IMR-90 (cell line): ENCODE results near the gene ODAM. TPM values are rescaled to one million over a fixed set of nuclear protein-coding genes. Genes with fewer than 3 reads are reported as not detected.

Experiments used
- ATAC-seq: fragments of 200-7000 bp; cut with Tn5 transposase; 2 replicates; pipeline ENCODE4 v1.9.1; 2020; ENCODE audit warnings: low read depth, mild to moderate bottlenecking, moderate library complexity
- BruUV-seq: library from RNA; stranded (reverse); fragments of 400-500 nt; replicated peaks from 2 replicates; lab custom pipeline; 2021; lab: Mats Ljungman, UMichigan
- CTCF ChIA-PET: fragments of 300-600 bp; formaldehyde crosslinking; extraction: SDS; loops from one replicate; lab custom pipeline; 2021; ENCODE audit warnings: antibody characterized with exemption; lab: Yijun Ruan, JAX
- POLR2A ChIA-PET: fragments of 300-600 bp; sonication (Branson Sonifier 250); formaldehyde crosslinking; loops from one replicate; lab custom pipeline; 2022; ENCODE audit warnings: antibody characterized with exemption; ENCODE audit not compliant: unreplicated experiment; lab: Charles Lee
- DNase-seq: peaks from one replicate; pipeline ENCODE4 v3.0.0; 2013
- H2AFZ ChIP-seq: replicated peaks from 2 replicates; pipeline ENCODE3; 2013; ENCODE audit warnings: low read length, mild to moderate bottlenecking; ENCODE audit not compliant: poor library complexity
- H2AK5ac ChIP-seq: 2 replicates; pipeline ENCODE4 v1.6.1; 2013; ENCODE audit warnings: low read depth, low read length, inconsistent platforms
- H2AK9ac ChIP-seq: replicated peaks from 2 replicates; pipeline ENCODE3; 2013; ENCODE audit warnings: mild to moderate bottlenecking, low read depth, low read length, moderate library complexity; ENCODE audit not compliant: poor library complexity
- H2BK120ac ChIP-seq: 2 replicates; pipeline ENCODE4 v1.6.1; 2013; ENCODE audit warnings: low read depth, low read length, inconsistent platforms
- H2BK15ac ChIP-seq: 3 replicates; pipeline ENCODE4 v1.6.1; 2013; ENCODE audit warnings: low read depth, low read length, inconsistent platforms
- H2BK20ac ChIP-seq: 2 replicates; pipeline ENCODE4 v1.6.1; 2013; ENCODE audit warnings: low read depth, mild to moderate bottlenecking, inconsistent platforms, low read length, moderate library complexity
- H2BK5ac ChIP-seq: 2 replicates; pipeline ENCODE4 v1.6.1; 2013; ENCODE audit warnings: mild to moderate bottlenecking, low read depth, low read length, inconsistent platforms; ENCODE audit not compliant: poor library complexity, severe bottlenecking
- H3K14ac ChIP-seq: replicated peaks from 2 replicates; pipeline ENCODE4 v1.6.1; 2013; ENCODE audit warnings: low read depth, low read length, inconsistent platforms
- H3K18ac ChIP-seq: 2 replicates; pipeline ENCODE4 v1.6.1; 2013; ENCODE audit warnings: low read depth, low read length, control low read depth
- H3K23ac ChIP-seq: 2 replicates; pipeline ENCODE4 v1.6.1; 2013; ENCODE audit warnings: low read depth, low read length, inconsistent platforms
- H3K27ac ChIP-seq: 2 replicates; pipeline ENCODE4 v1.5.1; 2013; ENCODE audit warnings: mild to moderate bottlenecking, control low read depth, low read length; ENCODE audit not compliant: insufficient read depth
- H3K27me3 ChIP-seq: 2 replicates; pipeline ENCODE4 v1.6.1; 2013; ENCODE audit warnings: low read length; ENCODE audit not compliant: control insufficient read depth, insufficient read depth
- H3K36me3 ChIP-seq: 2 replicates; pipeline ENCODE4 v1.6.1; 2013; ENCODE audit warnings: low read length, mixed read lengths; ENCODE audit not compliant: control insufficient read depth, insufficient read depth
- H3K4ac ChIP-seq: 2 replicates; pipeline ENCODE4 v1.6.1; 2013; ENCODE audit warnings: low read depth, low read length, inconsistent platforms
- H3K4me1 ChIP-seq: 2 replicates; pipeline ENCODE4 v1.6.1; 2013; ENCODE audit warnings: low read length, mixed read lengths; ENCODE audit not compliant: control insufficient read depth, insufficient read depth
- H3K4me2 ChIP-seq: 2 replicates; pipeline ENCODE4 v1.6.1; 2013; ENCODE audit warnings: low read depth, mild to moderate bottlenecking, control low read depth, low read length, moderate library complexity
- H3K4me3 ChIP-seq: 2 replicates; pipeline ENCODE4 v1.5.1; 2013; ENCODE audit warnings: low read depth, mild to moderate bottlenecking, control low read depth, low read length, moderate library complexity; ENCODE audit not compliant: insufficient read depth
- H3K56ac ChIP-seq: 2 replicates; pipeline ENCODE4 v1.6.1; 2013; ENCODE audit warnings: low read length, inconsistent platforms; ENCODE audit not compliant: insufficient read depth; ENCODE audit errors: extremely low read depth
- H3K79me1 ChIP-seq, 2 experiments: 2 replicates each; pipeline ENCODE4 v1.6.1; 2013; ENCODE audit warnings: low read length in 2 of 2, inconsistent platforms in 1 of 2, low read depth in 1 of 2
- H3K9ac ChIP-seq: 2 replicates; pipeline ENCODE4 v1.6.1; 2013; ENCODE audit warnings: low read depth, low read length, control low read depth
- H3K9me1 ChIP-seq: 2 replicates; pipeline ENCODE4 v1.6.1; 2013; ENCODE audit warnings: low read length, inconsistent platforms; ENCODE audit not compliant: insufficient read depth
- H3K9me3 ChIP-seq: 2 replicates; pipeline ENCODE4 v1.6.1; 2013; ENCODE audit warnings: low read length; ENCODE audit not compliant: control insufficient read depth, insufficient read depth
- H4K20me1 ChIP-seq: 2 replicates; pipeline ENCODE4 v1.6.1; 2013; ENCODE audit warnings: low read length, inconsistent platforms; ENCODE audit not compliant: insufficient read depth
- H4K5ac ChIP-seq: 2 replicates; pipeline ENCODE4 v1.6.1; 2013; ENCODE audit warnings: mild to moderate bottlenecking, low read depth, low read length, control low read depth
- H4K8ac ChIP-seq, 2 experiments: 2 replicates each; pipeline ENCODE4 v1.6.1; 2013; ENCODE audit warnings: low read depth in 2 of 2, low read length in 2 of 2, control low read depth in 1 of 2, inconsistent platforms in 1 of 2
- H4K91ac ChIP-seq: 2 replicates; pipeline ENCODE4 v1.6.1; 2013; ENCODE audit warnings: low read depth, low read length, inconsistent platforms; ENCODE audit not compliant: insufficient read depth
- BHLHE40 ChIP-seq: fragments of 150-350 bp; IDR thresholded peaks from 2 replicates; pipeline ENCODE4 v1.6.1; 2016; ENCODE audit warnings: mild to moderate bottlenecking, low read depth, low read length
- CEBPB ChIP-seq: IDR thresholded peaks from 2 replicates; pipeline ENCODE4 v1.6.1; 2012; ENCODE audit warnings: low read depth, low read length, improper control_type of control experiment
- CHD1 ChIP-seq: IDR thresholded peaks from 2 replicates; pipeline ENCODE4 v1.6.1; 2012; ENCODE audit warnings: low read depth, low read length, improper control_type of control experiment
- CTCF ChIP-seq: conservative IDR thresholded peaks from 2 replicates; pipeline ENCODE4 v1.5.1; 2012; ENCODE audit warnings: mild to moderate bottlenecking, low read depth, low read length, improper control_type of control experiment
- ELK1 ChIP-seq: fragments of 150-350 bp; IDR thresholded peaks from 2 replicates; pipeline ENCODE4 v1.6.1; 2016; ENCODE audit warnings: low read depth, mild to moderate bottlenecking, low read length, moderate library complexity, borderline replicate concordance
- FOS ChIP-seq: fragments of 150-350 bp; IDR thresholded peaks from 2 replicates; pipeline ENCODE4 v1.6.1; 2016; ENCODE audit warnings: low read depth, low read length
- MAFK ChIP-seq: IDR thresholded peaks from 2 replicates; pipeline ENCODE4 v1.6.1; 2012; ENCODE audit warnings: low read depth, low read length, improper control_type of control experiment
- MAZ ChIP-seq: IDR thresholded peaks from 2 replicates; pipeline ENCODE4 v1.6.1; 2012; ENCODE audit warnings: low read depth, mild to moderate bottlenecking, low read length, improper control_type of control experiment, moderate library complexity, borderline replicate concordance
- MXI1 ChIP-seq: IDR thresholded peaks from 2 replicates; pipeline ENCODE4 v1.6.1; 2012; ENCODE audit warnings: low read depth, mild to moderate bottlenecking, low read length, moderate library complexity, borderline replicate concordance
- NFE2L2 ChIP-seq: fragments of 150-350 bp; IDR thresholded peaks from 2 replicates; pipeline ENCODE4 v1.6.1; 2016; ENCODE audit warnings: low read depth, mild to moderate bottlenecking, low read length
- POLR2A ChIP-seq: IDR thresholded peaks from 2 replicates; pipeline ENCODE4 v1.6.1; 2012; ENCODE audit warnings: mild to moderate bottlenecking, low read depth, low read length
- RAD21 ChIP-seq: IDR thresholded peaks from 2 replicates; pipeline ENCODE4 v1.6.1; 2012; ENCODE audit warnings: low read length, improper control_type of control experiment
- RCOR1 ChIP-seq: IDR thresholded peaks from 2 replicates; pipeline ENCODE4 v1.6.1; 2012; ENCODE audit warnings: mild to moderate bottlenecking, low read length, improper control_type of control experiment; ENCODE audit not compliant: insufficient replicate concordance
- RFX5 ChIP-seq: IDR thresholded peaks from 2 replicates; pipeline ENCODE4 v1.8.0; 2012; ENCODE audit warnings: low read depth, mild to moderate bottlenecking, low read length, moderate library complexity
- SMC3 ChIP-seq: fragments of 150-350 bp; IDR thresholded peaks from 2 replicates; pipeline ENCODE4 v1.6.1; 2016; ENCODE audit warnings: low read depth, mild to moderate bottlenecking, antibody characterized with exemption, low read length, moderate library complexity
- WGBS, 2 experiments: methylation state at CpG; one replicate each; pipeline versions ENCODE4 v1.1.5 to v1.1.7; 2013; ENCODE audit warnings: missing lambda C conversion rate in 2 of 2; ENCODE audit not compliant: insufficient read length in 1 of 2; ENCODE audit errors: extremely low coverage in 2 of 2; 5-methylcytosine and 5-hydroxymethylcytosine counted together
- dilution Hi-C: fragments of 300-500 bp; cut with HindIII; formaldehyde crosslinking; loops from one replicate; pipeline ENCODE4 v1.14.3; 2018; ENCODE audit warnings: low sequenced_read_pairs; ENCODE audit not compliant: unreplicated experiment
- in situ Hi-C: fragments of 300-500 bp; cut with MboI; formaldehyde crosslinking; loops from 3 replicates; pipeline ENCODE4 v1.14.3; 2019; ENCODE audit warnings: low sequenced_read_pairs, inconsistent platforms, mixed read lengths
- intact Hi-C: fragments of 100-400 bp; cut with micrococcal nuclease; formaldehyde crosslinking; loops from 2 replicates; pipeline ENCODE4 v1.10.0; 2022
- polyA plus RNA-seq, 3 experiments: library from polyadenylated mRNA; depleted of rRNA; stranded (reverse); fragments of >200 nt; gene quantifications; 2 replicates each; pipeline ENCODE4 v1.2.3, GENCODE V29; 2012; ENCODE audit warnings: low replicate concordance in 1 of 3
- total RNA-seq: library from RNA; depleted of rRNA; stranded (reverse); fragments of >200 nt; gene quantifications from 2 replicates; pipeline ENCODE4 v1.2.3, GENCODE V29; 2012
- TF ChIP-seq, protein P1 (sequence below): fragments of 150-350 bp; IDR thresholded peaks from 2 replicates; pipeline ENCODE4 v1.6.1; 2017; ENCODE audit warnings: mild to moderate bottlenecking, antibody characterized with exemption, low read length, low read depth

The ODAM gene
- total and polyA plus RNA-seq, 2 of the 4 experiments (the other 2 are of a cell fraction), result not detected

GRCh38 chr4:70177090-70177489 is 18.4 kb upstream of the ODAM start:
- 75% methylated on average over 3 of the region's 5 CpGs; no CpG with 5 or more reads in 1 of the 2 experiments for WGBS, 2 experiments
- Histone ChIP-seq H2AK9ac (no peak overlapping the region), H3K9ac (no peak overlapping the region), H3K9me3 (no peaks in the 10 kb centered on the region), H3K27ac (no peak overlapping the region), H3K36me3 (no peaks in the 10 kb centered on the region), H2BK120ac (no peak overlapping the region), H3K23ac (no peak overlapping the region), H3K4me3 (no peak overlapping the region), H3K14ac (no peak overlapping the region), H2BK15ac (no peak overlapping the region), H2BK20ac (no peak overlapping the region), H3K18ac (no peak overlapping the region), H4K8ac (no peak overlapping the region), H2AK5ac (no peak overlapping the region), H4K91ac (no peak overlapping the region), H4K5ac (no peak overlapping the region), H2BK5ac (no peak overlapping the region), H4K20me1 (no peaks in the 10 kb centered on the region), H3K4me1 (no peaks in the 10 kb centered on the region), H3K27me3 (no peaks in the 10 kb centered on the region), H3K56ac (no peak overlapping the region), H3K79me1 (no peaks in the 10 kb centered on the region), H3K4me2 (no peak overlapping the region), H3K9me1 (no peaks in the 10 kb centered on the region), H3K4ac (no peak overlapping the region), H2AFZ (no peak overlapping the region)
- no peak for ATAC-seq
- dilution Hi-C loops (no loop called here), in situ Hi-C loops (no loop called here), intact Hi-C loops (no loop called here)
- ChIA-PET CTCF (no interaction called here), POLR2A (no interaction called here)
- DNase-seq, result no peak
- BruUV-seq, result no TSS peak
- TF ChIP-seq SMC3 (no peak), FOS (no peak), RAD21 (no peak), MXI1 (no peak), NFE2L2 (no peak), MAFK (no peak), POLR2A (no peak), RCOR1 (no peak), RFX5 (no peak), ELK1 (no peak), CHD1 (no peak), CEBPB (no peak), CTCF (no peak), BHLHE40 (no peak), MAZ (no peak)
- TF ChIP-seq, protein P1, sequence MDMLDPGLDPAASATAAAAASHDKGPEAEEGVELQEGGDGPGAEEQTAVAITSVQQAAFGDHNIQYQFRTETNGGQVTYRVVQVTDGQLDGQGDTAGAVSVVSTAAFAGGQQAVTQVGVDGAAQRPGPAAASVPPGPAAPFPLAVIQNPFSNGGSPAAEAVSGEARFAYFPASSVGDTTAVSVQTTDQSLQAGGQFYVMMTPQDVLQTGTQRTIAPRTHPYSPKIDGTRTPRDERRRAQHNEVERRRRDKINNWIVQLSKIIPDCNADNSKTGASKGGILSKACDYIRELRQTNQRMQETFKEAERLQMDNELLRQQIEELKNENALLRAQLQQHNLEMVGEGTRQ, result no peak
